GM12872 (cell line): ENCODE measurements around the gene ZNF236.
A peak's percentile ranks its signal among the peaks of the same experiment; 100 is the strongest.

ENCODE experiments used
- TF ChIP-seq, protein P1 (sequence below): IDR thresholded peaks from 3 replicates; pipeline ENCODE4 v1.5.1; 2011; ENCODE audit warnings: low read depth, mild to moderate bottlenecking, low read length, moderate library complexity; ENCODE audit not compliant: insufficient read depth

ZNF236 gene

DNA sequence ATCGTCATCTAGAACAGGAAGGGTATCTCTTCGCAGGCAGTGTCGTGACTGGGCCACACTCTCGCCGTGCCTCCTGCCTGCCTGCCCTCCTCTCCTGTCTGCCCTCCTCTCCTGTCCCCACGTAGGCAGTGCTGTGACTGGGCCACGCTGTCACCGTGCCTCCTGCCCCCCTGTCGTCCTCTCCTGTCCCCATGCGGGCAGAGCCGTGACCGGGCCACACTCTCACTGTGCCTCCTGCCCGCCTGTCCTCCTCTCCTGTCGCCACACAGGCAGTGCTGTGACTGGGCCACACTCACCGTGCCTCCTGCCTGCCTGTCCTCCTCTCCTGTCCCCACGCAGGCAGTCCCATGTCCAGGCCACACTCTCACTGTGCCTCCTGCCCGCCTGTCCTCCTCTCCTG lies 51.4 kb downstream of the ZNF236 start:
- TF ChIP-seq, protein P1, sequence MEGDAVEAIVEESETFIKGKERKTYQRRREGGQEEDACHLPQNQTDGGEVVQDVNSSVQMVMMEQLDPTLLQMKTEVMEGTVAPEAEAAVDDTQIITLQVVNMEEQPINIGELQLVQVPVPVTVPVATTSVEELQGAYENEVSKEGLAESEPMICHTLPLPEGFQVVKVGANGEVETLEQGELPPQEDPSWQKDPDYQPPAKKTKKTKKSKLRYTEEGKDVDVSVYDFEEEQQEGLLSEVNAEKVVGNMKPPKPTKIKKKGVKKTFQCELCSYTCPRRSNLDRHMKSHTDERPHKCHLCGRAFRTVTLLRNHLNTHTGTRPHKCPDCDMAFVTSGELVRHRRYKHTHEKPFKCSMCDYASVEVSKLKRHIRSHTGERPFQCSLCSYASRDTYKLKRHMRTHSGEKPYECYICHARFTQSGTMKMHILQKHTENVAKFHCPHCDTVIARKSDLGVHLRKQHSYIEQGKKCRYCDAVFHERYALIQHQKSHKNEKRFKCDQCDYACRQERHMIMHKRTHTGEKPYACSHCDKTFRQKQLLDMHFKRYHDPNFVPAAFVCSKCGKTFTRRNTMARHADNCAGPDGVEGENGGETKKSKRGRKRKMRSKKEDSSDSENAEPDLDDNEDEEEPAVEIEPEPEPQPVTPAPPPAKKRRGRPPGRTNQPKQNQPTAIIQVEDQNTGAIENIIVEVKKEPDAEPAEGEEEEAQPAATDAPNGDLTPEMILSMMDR: no peak

DNA sequence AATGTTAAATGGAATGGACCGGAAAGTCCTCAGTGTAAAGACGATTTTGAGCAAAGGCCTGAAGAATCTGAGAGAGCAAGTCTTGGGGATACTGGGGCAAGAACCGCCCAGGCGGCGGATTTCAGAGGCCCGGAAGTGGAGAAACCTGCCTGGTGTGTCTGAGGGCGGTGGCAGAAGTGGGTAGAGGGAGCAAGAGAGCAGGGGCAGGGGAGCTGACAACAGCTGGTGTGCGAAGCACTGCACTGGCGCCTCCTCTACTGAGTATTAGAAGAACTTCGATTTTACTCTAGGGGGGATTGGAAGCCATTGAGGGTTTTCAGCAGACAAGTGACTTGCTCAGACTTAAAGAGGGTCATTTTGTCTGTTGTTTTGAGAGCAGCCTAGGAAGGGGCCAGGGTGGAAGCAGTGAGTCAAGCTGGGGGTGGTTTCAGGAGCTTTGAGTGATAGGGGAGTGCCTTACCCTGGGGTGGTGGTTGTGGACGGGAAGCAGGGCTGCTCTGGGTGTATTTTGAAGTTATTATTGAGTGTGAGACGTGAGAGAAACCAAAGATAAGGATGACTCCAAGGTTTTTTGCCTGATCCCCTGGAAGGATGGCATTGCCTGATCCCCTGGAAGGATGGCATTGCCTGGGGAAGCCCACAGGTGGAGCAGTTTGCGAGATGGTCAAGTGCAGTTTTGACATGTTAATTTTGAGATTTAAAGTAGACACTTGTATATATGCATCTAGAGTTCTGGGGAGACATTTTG lies 52.5 kb downstream of the ZNF236 start:
- TF ChIP-seq, protein P1: no peak

DNA sequence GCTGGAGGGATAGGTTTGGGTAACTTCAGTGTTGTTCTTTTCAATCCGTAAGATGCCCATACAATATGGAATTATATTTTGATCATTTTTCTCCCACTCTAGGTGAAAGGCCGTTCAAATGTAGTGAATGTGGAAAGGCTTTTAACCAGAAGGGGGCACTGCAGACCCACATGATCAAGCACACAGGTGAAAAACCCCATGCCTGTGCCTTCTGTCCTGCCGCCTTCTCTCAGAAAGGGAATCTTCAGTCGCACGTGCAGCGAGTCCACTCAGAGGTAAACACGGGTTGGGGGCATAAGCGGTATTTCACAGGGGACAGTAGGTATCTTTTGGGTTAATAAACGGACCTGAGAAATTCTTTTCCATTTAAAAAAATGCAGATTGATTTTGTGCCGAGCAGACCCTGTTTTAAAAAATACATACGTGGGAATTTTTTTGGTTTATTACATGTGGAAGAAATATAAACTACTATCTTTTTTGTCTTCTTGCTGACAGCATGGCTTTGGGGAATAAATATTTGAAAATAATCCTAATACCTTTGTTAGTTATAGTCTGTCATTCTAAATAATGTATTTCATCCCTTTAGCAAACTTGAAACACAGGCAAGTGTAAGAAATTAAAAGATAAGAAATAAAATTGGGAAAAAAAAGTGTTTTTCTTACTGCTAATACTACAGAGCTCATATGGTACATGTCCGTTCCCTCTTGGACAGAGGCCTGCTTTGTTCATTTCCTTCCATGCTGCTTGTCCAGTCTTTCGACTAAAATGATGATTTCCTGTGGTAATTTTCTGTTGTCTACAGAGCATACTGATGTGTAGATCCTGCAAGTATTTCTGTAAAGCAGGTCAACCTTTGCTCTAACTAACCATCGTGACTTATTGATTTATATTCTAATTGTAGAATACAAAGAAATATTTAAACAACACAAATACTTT lies 53.3 kb downstream of the ZNF236 start:
- TF ChIP-seq, protein P1: peak; percentile 68

DNA sequence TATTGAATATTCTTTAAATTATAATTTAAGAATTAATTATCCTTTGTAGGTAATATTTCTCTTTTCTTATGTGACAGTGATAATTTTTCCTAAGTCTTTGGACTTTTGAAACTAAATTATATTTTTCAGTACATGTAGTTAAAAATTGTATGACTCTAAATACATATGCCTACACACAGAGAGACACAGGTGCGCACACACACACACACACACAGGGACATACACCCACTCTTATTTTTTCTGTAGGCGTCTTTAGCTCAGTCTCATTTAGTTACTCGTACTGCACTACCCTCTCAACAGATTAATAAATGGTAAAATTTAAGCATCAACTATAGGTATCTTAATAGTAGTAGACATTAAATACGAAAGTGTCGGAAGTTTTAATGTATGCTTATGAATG lies 56.1 kb downstream of the ZNF236 start:
- TF ChIP-seq, protein P1: no peak

DNA sequence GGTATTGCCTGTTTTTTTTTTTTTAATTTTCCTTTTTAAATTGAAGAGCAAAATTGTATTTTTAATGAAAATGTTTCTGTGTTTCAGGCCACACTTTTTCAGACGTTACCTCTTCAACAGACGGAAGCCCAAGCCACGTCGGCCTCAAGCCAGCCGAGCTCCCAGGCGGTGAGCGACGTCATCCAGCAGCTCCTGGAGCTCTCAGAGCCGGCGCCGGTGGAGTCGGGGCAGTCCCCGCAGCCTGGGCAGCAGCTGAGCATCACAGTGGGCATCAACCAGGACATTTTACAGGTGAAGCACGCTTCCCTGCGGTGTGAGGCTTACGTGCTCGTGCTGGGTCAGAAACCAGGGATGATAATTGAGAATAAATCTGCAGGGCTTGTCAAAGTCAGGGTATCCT lies 57.7 kb downstream of the ZNF236 start:
- TF ChIP-seq, protein P1: no peak

DNA sequence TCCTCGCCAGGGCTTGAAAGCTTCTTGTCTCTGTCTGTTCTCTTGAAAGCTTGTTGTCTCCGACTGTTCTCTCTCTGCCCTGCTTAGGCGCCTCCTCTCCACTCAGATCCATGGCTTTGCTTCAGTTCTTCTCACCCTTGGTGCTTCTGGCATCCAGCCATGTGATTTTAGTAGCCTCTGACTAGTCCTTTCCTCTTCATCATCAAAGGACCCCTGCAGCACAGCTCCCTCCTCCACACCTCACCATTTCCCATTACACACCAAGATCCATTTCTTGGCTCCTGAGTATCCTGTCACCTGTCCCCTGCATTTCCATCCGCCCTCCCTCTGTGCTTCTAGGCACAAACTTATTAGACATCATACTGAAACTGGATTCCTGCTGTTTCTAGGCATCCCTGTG lies 59.4 kb downstream of the ZNF236 start:
- TF ChIP-seq, protein P1: no peak

DNA sequence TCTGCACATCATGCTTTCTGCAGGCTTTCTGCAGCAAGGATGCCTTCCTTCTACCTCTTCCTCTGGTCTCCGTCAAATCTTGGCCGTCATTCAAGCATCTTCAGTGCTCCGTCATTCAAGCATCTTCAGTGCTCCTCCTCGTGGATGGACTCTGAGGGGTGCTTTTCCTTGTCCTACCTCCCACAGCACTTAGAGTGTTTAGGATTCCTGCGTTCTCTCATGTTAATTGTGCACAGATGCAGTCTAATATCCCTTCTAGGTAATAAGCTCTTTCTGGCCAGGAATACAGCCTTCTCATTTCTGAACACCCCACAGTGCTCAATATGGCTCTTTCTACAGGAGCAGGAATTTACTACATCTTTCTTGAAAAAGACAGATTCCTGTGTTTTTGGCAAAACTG lies 59.8 kb downstream of the ZNF236 start:
- TF ChIP-seq, protein P1: no peak
